ENCODE results near the gene ERCC4. TPM values are rescaled to one million over a fixed set of nuclear protein-coding genes. Genes with fewer than 3 reads are reported as not detected.

Gene ERCC4
- total and polyA plus RNA-seq, 2 donors (not counting 1 experiment from before 2014, with no cell fraction given): 5.9 to 10.6 TPM

GRCh38 chr16:13997933-13998332 is 78.0 kb downstream of the ERCC4 start:
- Histone ChIP-seq H3K36me3 (ENCODE audit: control insufficient read depth, insufficient read depth, low read length) (no peaks in the 10 kb centered on the region), H3K27me3 (ENCODE audit: control insufficient read depth, insufficient read depth, low read length) (no peaks in the 10 kb centered on the region), H3K27ac (ENCODE audit: insufficient read depth, low read length) (no peak overlapping the region), H2AFZ (ENCODE audit: low read length) (no peak overlapping the region), H3K4me1 (ENCODE audit: control insufficient read depth, extremely low read depth, insufficient read depth, low read length) (peaks cover 3% of the 10 kb centered on the region), H3K9ac (ENCODE audit: insufficient read depth, low read length) (no peak overlapping the region), H3K9me3 (ENCODE audit: control insufficient read depth, insufficient read depth, low read depth, low read length) (no peaks in the 10 kb centered on the region), H3K4me2 (ENCODE audit: extremely low read depth, insufficient read depth, low read length) (no peak overlapping the region), H4K20me1 (ENCODE audit: control insufficient read depth, extremely low read depth, insufficient read depth, low read length) (no peaks in the 10 kb centered on the region), H3K4me3 (replicated peaks in 1 of 4; ENCODE audit: control extremely low read depth in 1 of 4, insufficient read depth in 1 of 4, low read depth in 3 of 4, low read length in 4 of 4) (no peak overlapping the region), H3K79me2 (ENCODE audit: control insufficient read depth, insufficient read depth, low read length) (no peaks in the 10 kb centered on the region)
- TF ChIP-seq, protein P1, sequence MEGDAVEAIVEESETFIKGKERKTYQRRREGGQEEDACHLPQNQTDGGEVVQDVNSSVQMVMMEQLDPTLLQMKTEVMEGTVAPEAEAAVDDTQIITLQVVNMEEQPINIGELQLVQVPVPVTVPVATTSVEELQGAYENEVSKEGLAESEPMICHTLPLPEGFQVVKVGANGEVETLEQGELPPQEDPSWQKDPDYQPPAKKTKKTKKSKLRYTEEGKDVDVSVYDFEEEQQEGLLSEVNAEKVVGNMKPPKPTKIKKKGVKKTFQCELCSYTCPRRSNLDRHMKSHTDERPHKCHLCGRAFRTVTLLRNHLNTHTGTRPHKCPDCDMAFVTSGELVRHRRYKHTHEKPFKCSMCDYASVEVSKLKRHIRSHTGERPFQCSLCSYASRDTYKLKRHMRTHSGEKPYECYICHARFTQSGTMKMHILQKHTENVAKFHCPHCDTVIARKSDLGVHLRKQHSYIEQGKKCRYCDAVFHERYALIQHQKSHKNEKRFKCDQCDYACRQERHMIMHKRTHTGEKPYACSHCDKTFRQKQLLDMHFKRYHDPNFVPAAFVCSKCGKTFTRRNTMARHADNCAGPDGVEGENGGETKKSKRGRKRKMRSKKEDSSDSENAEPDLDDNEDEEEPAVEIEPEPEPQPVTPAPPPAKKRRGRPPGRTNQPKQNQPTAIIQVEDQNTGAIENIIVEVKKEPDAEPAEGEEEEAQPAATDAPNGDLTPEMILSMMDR (conservative IDR thresholded peaks at IDR 0.05 in 1 of 2, IDR thresholded peaks at IDR 0.05 in 1 of 2; ENCODE audit: low read depth in 1 of 2, low read length in 2 of 2): no peak
- no peak for TF ChIP-seq EZH2 (IDR thresholded peaks at IDR 0.05; ENCODE audit: low read length, missing control alignments)
- DNase-seq (ENCODE audit: low read depth in 2 of 2): no peak

GRCh38 chr16:13999071-13999894 is 79.3 kb downstream of the ERCC4 start:
- Histone ChIP-seq H3K79me2 (ENCODE audit: control insufficient read depth, insufficient read depth, low read length) (no peaks in the 10 kb centered on the region), H3K4me2 (ENCODE audit: extremely low read depth, insufficient read depth, low read length) (no peak overlapping the region), H3K27ac (ENCODE audit: insufficient read depth, low read length) (no peak overlapping the region), H3K27me3 (ENCODE audit: control insufficient read depth, insufficient read depth, low read length) (no peaks in the 10 kb centered on the region), H3K4me1 (ENCODE audit: control insufficient read depth, extremely low read depth, insufficient read depth, low read length) (peaks cover 3% of the 10 kb centered on the region), H3K36me3 (ENCODE audit: control insufficient read depth, insufficient read depth, low read length) (no peaks in the 10 kb centered on the region), H3K9ac (ENCODE audit: insufficient read depth, low read length) (no peak overlapping the region), H4K20me1 (ENCODE audit: control insufficient read depth, extremely low read depth, insufficient read depth, low read length) (no peaks in the 10 kb centered on the region), H2AFZ (ENCODE audit: low read length) (no peak overlapping the region), H3K9me3 (ENCODE audit: control insufficient read depth, insufficient read depth, low read depth, low read length) (no peaks in the 10 kb centered on the region), H3K4me3 (replicated peaks in 1 of 4; ENCODE audit: control extremely low read depth in 1 of 4, insufficient read depth in 1 of 4, low read depth in 3 of 4, low read length in 4 of 4) (no peak overlapping the region)
- TF ChIP-seq EZH2 (IDR thresholded peaks at IDR 0.05; ENCODE audit: low read length, missing control alignments): no peak
- TF ChIP-seq, protein P1 (conservative IDR thresholded peaks at IDR 0.05 in 1 of 2, IDR thresholded peaks at IDR 0.05 in 1 of 2; ENCODE audit: low read depth in 1 of 2, low read length in 2 of 2): no peak
- no peak for DNase-seq (ENCODE audit: low read depth in 2 of 2)

- no peak overlapping the region for H2AFZ ChIP-seq (ENCODE audit: low read length)
- no peak for DNase-seq (ENCODE audit: low read depth in 2 of 2)
- no peak overlapping the region for H3K4me2 ChIP-seq (ENCODE audit: extremely low read depth, insufficient read depth, low read length)
- no peak overlapping the region for H3K9ac ChIP-seq (ENCODE audit: insufficient read depth, low read length)
- H3K79me2 ChIP-seq (ENCODE audit: control insufficient read depth, insufficient read depth, low read length): no peaks in the 10 kb centered on the region
- H3K9me3 ChIP-seq (ENCODE audit: control insufficient read depth, insufficient read depth, low read depth, low read length): no peaks in the 10 kb centered on the region
- H3K36me3 ChIP-seq (ENCODE audit: control insufficient read depth, insufficient read depth, low read length): no peaks in the 10 kb centered on the region
- H3K4me3 ChIP-seq (replicated peaks in 1 of 4; ENCODE audit: control extremely low read depth in 1 of 4, insufficient read depth in 1 of 4, low read depth in 3 of 4, low read length in 4 of 4): no peak overlapping the region
- no peaks in the 10 kb centered on the region for H4K20me1 ChIP-seq (ENCODE audit: control insufficient read depth, extremely low read depth, insufficient read depth, low read length)
- no peak for TF ChIP-seq EZH2 (IDR thresholded peaks at IDR 0.05; ENCODE audit: low read length, missing control alignments)
- TF ChIP-seq, protein P1 (conservative IDR thresholded peaks at IDR 0.05 in 1 of 2, IDR thresholded peaks at IDR 0.05 in 1 of 2; ENCODE audit: low read depth in 1 of 2, low read length in 2 of 2): no peak
- H3K27ac ChIP-seq (ENCODE audit: insufficient read depth, low read length): no peak overlapping the region
- peaks cover 3% of the 10 kb centered on the region for H3K4me1 ChIP-seq (ENCODE audit: control insufficient read depth, extremely low read depth, insufficient read depth, low read length)
- no peaks in the 10 kb centered on the region for H3K27me3 ChIP-seq (ENCODE audit: control insufficient read depth, insufficient read depth, low read length)
Measured at GRCh38 chr16:13999895-14000425, 80.0 kb downstream of the ERCC4 start.
